ENCODE results near the gene MANBA. TPM values are rescaled to one million over a fixed set of nuclear protein-coding genes. Genes with fewer than 3 reads are reported as not detected.

The MANBA gene
- total RNA-seq, 1 experiment from 2014 or later, result 4.0 TPM

GRCh38 chr4:102734116-102734515 is 26.7 kb downstream of the MANBA start:
- Histone ChIP-seq H3K27me3 (replicated peaks; ENCODE audit: insufficient read depth, low read depth, low read length, poor library complexity) (no peaks in the 10 kb centered on the region), H3K4me1 (ENCODE audit: insufficient read depth, low read length, poor library complexity, severe bottlenecking) (no peaks in the 10 kb centered on the region), H3K27ac (ENCODE audit: low read depth, low read length, poor library complexity, severe bottlenecking) (no peak overlapping the region), H3K4me3 (ENCODE audit: low read depth, low read length, poor library complexity, severe bottlenecking) (no peak overlapping the region), H3K36me3 (ENCODE audit: insufficient read depth, low read length, poor library complexity, severe bottlenecking) (no peaks in the 10 kb centered on the region), H3K9me3 (ENCODE audit: low read depth, low read length, poor library complexity, severe bottlenecking) (no peaks in the 10 kb centered on the region)
- intact Hi-C loops (cut with micrococcal nuclease; ENCODE audit: unreplicated experiment), result no loop called here
- no TSS peak for BruUV-seq (replicated peaks)
- DNase-seq (ENCODE audit: low spot score), result no peak
- ChIA-PET POLR2A (ENCODE audit: low non-redundant PET) (no interaction called here), CTCF (no interaction called here)
- TF ChIP-seq CTCF (conservative IDR thresholded peaks at IDR 0.05; ENCODE audit: low read depth, low read length) (no peak), EZH2 (IDR thresholded peaks at IDR 0.05; ENCODE audit: borderline replicate concordance, low read depth, low read length, poor library complexity, severe bottlenecking) (no peak)

GRCh38 chr4:102733084-102733483 is 27.7 kb downstream of the MANBA start:
- TF ChIP-seq CTCF (conservative IDR thresholded peaks at IDR 0.05; ENCODE audit: low read depth, low read length), result no peak
- no peak for TF ChIP-seq EZH2 (IDR thresholded peaks at IDR 0.05; ENCODE audit: borderline replicate concordance, low read depth, low read length, poor library complexity, severe bottlenecking)
- BruUV-seq (replicated peaks), result no TSS peak
- ChIA-PET CTCF (no interaction called here), POLR2A (ENCODE audit: low non-redundant PET) (no interaction called here)
- intact Hi-C loops (cut with micrococcal nuclease; ENCODE audit: unreplicated experiment), result no loop called here
- Histone ChIP-seq H3K27me3 (replicated peaks; ENCODE audit: insufficient read depth, low read depth, low read length, poor library complexity) (no peaks in the 10 kb centered on the region), H3K4me3 (ENCODE audit: low read depth, low read length, poor library complexity, severe bottlenecking) (no peak overlapping the region), H3K36me3 (ENCODE audit: insufficient read depth, low read length, poor library complexity, severe bottlenecking) (no peaks in the 10 kb centered on the region), H3K27ac (ENCODE audit: low read depth, low read length, poor library complexity, severe bottlenecking) (no peak overlapping the region), H3K9me3 (ENCODE audit: low read depth, low read length, poor library complexity, severe bottlenecking) (no peaks in the 10 kb centered on the region), H3K4me1 (ENCODE audit: insufficient read depth, low read length, poor library complexity, severe bottlenecking) (no peaks in the 10 kb centered on the region)
- no peak for DNase-seq (ENCODE audit: low spot score)

- H3K27ac ChIP-seq (ENCODE audit: low read depth, low read length, poor library complexity, severe bottlenecking), result no peak overlapping the region
These were observed 28.1 kb downstream of the MANBA start for GRCh38 chr4:102732678-102733077.

More at GRCh38 chr4:102732678-102733077, 28.1 kb downstream of the MANBA start:
- TF ChIP-seq EZH2 (IDR thresholded peaks at IDR 0.05; ENCODE audit: borderline replicate concordance, low read depth, low read length, poor library complexity, severe bottlenecking) (no peak), CTCF (conservative IDR thresholded peaks at IDR 0.05; ENCODE audit: low read depth, low read length) (no peak)
- no peaks in the 10 kb centered on the region for H3K4me1 ChIP-seq (ENCODE audit: insufficient read depth, low read length, poor library complexity, severe bottlenecking)
- POLR2A ChIA-PET (ENCODE audit: low non-redundant PET), result no interaction called here
- intact Hi-C loops (cut with micrococcal nuclease; ENCODE audit: unreplicated experiment), result no loop called here
- no peaks in the 10 kb centered on the region for H3K9me3 ChIP-seq (ENCODE audit: low read depth, low read length, poor library complexity, severe bottlenecking)
- CTCF ChIA-PET, result no interaction called here
- no peaks in the 10 kb centered on the region for H3K36me3 ChIP-seq (ENCODE audit: insufficient read depth, low read length, poor library complexity, severe bottlenecking)
- DNase-seq (ENCODE audit: low spot score), result no peak
- BruUV-seq (replicated peaks), result no TSS peak
- no peak overlapping the region for H3K4me3 ChIP-seq (ENCODE audit: low read depth, low read length, poor library complexity, severe bottlenecking)
- no peaks in the 10 kb centered on the region for H3K27me3 ChIP-seq (replicated peaks; ENCODE audit: insufficient read depth, low read depth, low read length, poor library complexity)
